A673 (cell line): ENCODE data around the gene STAMBP.

ENCODE experiments used
- CTCF ChIP-seq: fragments of 300-800, 200-600 bp; sonication (generic); conservative IDR thresholded peaks from 2 replicates; pipeline ENCODE4 v1.5.1; 2017; ENCODE audit warnings: low read depth, mild to moderate bottlenecking, antibody characterized with exemption, low read length, moderate library complexity, mixed read lengths
- EZH2 ChIP-seq: fragments of 200-600 bp; sonication (generic); IDR thresholded peaks from 2 replicates; pipeline ENCODE4 v1.6.1; 2017; ENCODE audit warnings: borderline replicate concordance, low read depth, mild to moderate bottlenecking, mixed read lengths, antibody characterized with exemption, low read length; ENCODE audit not compliant: poor library complexity, severe bottlenecking

GRCh38 chr2:73908689-73909652 is 80.2 kb downstream of the STAMBP start:
- TF ChIP-seq EZH2 = no peak
- TF ChIP-seq CTCF = no peak
